ENCODE measurements around the gene B4GALT4.
"Not testable (repeated sequence)": the region's sequence is repeated elsewhere in the genome, so short reads cannot be mapped to it uniquely, and the experiment has no call there.

Gene B4GALT4

DNA sequence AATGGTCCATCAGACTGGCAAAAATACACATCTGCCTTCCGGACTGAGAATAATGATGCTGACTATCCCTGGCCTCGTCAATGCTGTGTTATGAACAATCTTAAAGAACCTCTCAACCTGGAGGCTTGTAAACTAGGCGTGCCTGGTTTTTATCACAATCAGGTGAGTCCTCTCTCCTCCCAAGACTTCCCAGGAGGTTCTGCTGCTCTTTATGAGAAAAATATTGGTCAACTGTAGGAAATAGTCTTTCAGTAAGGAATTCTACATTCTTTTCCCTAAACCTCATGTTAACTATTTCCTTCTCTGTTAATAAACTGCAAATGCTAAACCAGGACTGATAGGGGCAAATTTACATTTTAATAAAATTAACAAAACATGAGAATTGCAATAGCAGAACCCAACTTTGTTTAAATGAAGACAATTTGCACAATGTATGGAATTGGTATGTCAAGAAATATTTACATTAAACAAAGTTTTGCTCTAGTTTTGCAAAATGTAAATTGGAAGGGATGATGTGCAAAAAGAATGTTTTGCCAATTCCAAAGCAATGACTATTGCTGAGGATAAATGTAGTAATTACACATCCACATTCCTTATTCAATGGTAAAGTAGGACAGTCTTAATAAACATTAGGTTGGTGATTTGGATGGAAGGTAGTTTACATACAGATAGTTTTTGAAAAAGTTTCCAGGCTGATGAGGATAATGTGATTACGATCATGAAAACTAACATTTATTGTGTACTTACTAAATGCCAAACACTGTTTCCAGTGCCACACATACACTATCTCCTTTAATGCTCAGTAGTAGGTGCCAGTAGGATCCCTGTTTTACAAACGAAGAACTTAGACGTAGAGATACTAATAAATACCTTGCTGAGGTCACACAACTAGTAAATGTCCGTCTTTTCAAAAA, 46.2 kb downstream of the B4GALT4 start:
- DNase-seq, result no peak

DNA sequence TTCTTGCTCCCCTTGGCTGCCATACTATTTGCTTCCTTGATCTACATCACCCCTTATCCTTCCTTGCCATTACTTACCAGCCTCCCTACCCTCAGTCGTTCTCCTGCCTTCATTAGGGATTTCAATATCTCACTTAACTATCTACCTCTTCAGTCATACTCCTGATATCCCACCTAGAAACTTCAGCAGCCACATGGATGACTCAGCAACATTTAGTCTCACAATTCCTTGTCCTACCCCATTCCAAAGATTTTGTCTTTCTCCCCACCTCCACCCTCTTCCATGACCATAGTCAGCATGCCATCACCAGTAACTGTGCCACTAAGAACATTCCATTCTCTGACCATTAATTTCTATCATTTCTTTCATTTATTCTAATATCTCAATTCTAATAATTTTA, 48.9 kb downstream of the B4GALT4 start:
- DNase-seq, result no peak

DNA sequence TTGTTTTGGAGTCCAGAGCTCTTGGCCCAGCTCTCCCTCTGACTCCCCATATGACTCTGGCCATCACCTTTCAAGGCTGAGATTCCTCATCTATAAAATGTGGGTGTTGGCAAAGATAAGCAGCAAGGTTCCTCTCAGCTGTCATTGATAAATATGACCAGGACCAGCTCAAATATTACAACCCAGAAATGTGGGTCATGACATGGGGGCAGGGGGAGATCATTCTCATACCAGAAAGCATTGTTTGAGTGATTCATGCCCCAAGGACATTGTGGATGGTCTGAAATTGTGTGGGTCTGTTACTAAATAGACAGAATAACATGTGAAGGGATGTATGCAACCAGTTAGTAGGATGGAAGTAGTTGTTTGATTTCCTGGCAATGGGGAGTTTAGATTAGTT, 53.4 kb downstream of the B4GALT4 start:
- no peak for DNase-seq

DNA sequence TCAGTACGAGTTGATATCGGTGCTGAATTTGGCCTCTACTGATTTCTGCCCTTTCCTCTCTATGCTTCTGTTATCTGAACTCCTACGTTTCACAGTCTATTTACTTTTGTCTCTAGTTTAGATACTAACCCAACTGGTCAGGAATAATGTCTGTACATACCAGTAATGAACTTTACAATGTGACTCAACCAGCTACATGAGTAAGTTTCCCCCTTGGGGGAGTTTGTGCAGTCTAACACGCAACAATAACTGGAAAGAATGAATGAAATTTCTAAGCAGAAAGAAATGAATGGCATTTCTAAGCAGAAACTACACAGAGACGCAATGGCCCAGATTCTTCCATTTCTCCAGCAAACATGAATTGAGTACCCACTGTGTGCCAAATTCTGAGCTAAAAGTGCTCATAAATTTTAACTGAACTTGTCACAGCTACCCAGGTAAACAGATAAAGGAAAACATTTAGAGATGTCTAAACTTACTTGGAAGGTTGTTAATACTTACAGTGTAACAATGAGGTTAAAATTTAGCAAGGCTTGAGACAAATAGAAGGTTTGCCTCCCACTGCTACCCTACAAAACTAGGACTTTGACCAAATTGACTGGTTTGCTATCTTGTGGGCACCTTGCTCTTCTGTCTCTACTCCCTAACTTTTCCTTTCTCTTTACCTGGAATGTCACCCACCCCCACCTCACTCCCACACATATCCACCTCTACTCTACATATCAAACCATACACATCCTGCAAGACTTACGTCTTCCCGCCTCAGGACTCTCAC, 55.7 kb downstream of the B4GALT4 start:
- no peak for DNase-seq

DNA sequence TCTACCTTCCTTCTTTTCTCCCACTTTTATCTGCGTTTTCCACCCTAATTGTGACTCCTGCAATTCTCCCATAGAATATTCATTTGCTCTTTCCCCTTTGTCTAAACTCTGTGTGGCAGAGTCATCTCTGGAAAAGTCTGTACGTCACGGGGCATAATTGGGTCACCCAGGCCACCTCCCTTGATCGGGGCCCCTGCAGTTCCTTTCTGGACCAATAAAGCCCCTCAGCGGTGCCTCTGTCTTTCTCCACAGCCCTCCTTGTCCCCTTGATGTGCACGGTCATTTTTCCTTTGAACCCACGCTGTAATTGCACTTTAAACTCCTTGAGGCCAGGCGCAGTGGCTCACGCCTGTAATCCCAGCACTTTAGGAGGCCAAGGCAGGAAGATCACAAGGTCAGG, 56.6 kb downstream of the B4GALT4 start:
- DNase-seq, result no peak

DNA sequence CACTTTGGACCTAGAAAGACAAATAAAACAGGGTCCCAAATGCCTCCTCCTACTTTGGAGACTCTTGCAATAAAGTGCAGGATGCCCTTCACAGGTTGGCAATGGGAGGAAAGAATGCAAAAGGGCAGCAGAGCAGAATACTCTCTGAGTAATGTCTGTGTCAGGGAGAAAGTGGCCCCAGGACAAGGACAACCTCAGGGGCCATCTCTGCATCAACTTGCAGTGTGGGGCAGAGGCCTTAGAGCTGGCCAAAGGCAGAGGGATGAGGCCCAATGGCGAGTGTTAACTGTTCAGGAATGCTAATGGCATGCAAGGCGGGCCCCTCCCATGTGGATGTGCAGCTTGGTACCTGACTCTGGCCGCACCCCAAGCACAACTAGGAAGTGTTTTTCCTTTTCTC, 58.9 kb downstream of the B4GALT4 start:
- DNase-seq, result no peak

DNA sequence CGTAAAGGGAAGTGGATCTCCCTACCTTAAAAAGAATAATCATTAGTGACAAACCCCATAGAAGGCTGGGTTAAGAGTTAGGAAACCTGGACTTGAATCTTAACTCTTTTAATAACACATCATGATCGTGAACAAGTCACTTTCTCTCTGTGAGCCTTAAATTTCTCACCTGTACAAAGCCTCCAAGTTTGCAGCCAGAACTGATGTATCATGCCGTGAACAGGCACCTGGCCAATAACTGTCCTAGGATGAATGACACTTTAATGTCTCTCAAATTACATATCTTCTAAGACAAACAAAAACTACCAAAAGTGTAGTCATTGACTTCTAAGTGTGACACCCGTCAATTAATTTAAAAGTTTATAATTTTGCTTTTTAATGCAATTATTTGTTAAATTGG, 63.4 kb downstream of the B4GALT4 start:
- DNase-seq, result no peak

DNA sequence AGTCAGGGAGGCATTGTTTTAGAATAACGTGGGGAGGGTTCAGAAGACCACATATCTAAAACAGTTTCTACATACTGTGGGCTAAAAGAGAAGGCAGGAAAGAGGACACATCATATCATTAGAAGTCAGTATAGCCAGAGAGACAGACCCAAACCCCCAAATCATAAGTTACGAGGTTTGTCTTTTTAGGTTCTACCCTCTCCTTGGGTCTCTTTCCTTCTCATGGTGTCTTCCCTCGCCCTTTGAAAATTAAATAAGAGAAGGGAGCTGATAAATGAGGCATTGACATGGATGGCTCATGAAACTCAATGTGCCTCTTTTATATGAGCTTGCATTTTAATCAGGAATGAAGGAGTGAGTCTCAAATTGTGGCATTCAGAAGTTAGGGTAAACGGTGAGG, 63.9 kb downstream of the B4GALT4 start:
- no peak for DNase-seq

DNA sequence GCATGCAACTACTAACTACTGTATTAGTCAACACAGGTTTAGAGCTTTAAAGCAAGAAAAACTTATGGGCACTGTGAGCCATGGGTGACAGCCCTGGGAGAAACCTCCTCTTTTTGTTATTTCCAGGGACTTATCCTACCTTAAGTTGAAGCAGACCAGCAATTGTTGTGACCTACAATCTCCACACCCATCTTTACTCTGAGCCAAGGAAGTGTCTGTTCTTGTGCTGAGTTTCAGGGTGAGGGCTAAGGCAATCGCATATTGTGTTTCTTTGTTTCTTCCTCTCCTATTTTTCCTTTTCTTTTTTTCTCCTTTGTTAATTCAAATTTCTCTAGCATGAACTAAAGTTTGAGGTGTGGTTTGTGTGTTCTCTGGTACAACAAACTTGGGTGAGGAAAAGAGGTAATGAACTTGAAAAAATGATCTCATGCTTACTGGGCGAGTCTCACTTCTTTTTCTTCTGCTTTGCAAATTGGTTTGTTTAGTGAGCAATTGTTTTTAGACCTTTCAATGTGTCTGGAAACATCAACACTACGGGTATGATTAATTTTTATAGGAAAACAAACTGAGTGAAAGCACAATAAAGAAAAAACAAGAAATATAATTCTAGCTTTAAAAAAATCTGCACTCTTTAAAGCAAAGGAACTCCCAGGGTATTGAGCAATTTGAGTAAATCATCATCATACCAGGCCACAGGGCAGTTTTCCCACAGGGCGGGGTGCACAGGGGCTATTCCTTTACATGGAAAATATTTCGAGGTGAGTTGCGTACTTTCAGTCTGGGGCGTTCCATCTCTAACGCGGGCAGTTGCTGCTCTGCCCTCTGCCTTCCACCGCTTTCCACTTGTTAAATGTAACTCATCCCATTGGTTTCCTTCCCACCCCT, 64.6 kb downstream of the B4GALT4 start:
- no peak for DNase-seq

DNA sequence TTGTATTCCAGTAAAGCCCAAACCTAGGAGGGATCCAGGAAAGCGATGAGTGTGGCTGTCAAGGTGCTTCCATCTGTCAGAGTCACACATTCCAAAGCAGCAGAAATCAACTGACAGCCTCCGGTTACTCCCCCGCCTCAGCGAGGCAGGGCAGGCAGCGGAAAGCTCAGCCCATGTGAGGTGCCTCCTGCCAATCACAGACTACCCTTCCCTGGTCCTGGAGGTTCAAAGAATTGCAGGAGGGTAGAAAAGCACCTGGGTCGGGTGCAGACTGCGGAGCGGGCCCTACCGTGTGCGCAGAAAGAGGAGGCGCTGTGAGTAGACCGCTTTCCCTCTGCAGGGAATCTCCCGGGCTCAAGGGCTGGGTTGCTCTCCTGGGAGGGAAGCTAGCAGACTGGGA, 67.4 kb downstream of the B4GALT4 start, which contains the start of gene UPK1B:
Gene UPK1B, plus strand, starts transcription at position 274 of the 400 bp plus-strand sequence. CDS start 13,144 bp downstream, outside the sequence.
- DNase-seq, result no peak

DNA sequence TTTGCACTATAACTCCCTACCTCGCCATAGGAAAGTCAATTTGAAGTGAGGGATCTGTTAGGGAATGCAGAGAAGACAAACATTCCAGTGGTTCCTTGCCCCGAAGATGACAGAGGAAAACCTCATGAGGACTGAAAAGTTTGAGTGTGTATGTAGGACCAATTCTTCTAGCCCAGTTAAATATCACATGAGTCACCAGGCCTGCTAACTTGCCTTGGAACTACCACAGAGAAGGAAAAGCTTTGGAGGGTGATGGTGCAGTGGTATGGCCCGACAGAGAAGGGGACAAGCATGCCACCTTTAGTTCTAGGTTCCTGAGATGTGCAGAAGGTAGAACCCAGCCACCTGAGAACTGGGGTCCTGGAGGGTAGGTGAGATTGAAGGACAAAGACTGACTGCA, 69.9 kb downstream of the B4GALT4 start:
- no peak for DNase-seq

DNA sequence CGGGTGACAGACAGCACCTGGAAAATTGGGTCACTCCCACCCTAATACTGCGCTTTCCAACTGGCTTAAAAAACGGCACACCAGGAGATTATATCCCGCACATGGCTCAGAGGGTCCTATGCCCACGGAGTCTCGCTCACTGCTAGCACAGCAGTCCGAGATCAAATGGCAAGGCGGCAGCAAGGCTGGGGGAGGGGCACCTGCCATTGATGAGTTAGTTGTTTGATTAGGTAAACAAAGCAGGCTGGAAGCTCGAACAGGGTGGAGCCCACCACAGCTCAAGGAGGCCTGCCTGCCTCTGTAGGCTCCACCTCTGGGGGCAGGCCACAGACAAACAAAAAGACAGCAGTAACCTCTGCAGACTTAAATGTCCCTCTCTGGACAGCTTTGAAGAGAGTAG, 75.9 kb downstream of the B4GALT4 start:
- DNase-seq, result not testable (repeated sequence)
